LHCN-M2 (cell line): ENCODE results near the gene HOXD11. TPM values are rescaled to one million over a fixed set of nuclear protein-coding genes. Genes with fewer than 3 reads are reported as not detected.
A peak's percentile ranks its signal among the peaks of the same experiment; 100 is the strongest.

Experiments
- DNase-seq: peaks from one replicate; pipeline ENCODE4 v3.0.0-alpha.2; 2012; ENCODE audit warnings: low read depth
- total RNA-seq: library from RNA; depleted of rRNA; stranded (reverse); fragments of >200 nt; gene quantifications from 2 replicates; pipeline ENCODE4 v1.2.3, GENCODE V29; 2014

HOXD11 gene
- total RNA-seq, 1 experiment from 2014 or later, result not detected

- no peak for DNase-seq
Observed at GRCh38 chr2:176081376-176081836, 25.7 kb upstream of the HOXD11 start.

GRCh38 chr2:176081837-176082524 is 25.1 kb upstream of the HOXD11 start:
- DNase-seq, result no peak

- DNase-seq, result no peak
Observed at GRCh38 chr2:176082525-176082823, 24.6 kb upstream of the HOXD11 start.

- no peak for DNase-seq
Observed at GRCh38 chr2:176082824-176083751, 24.0 kb upstream of the HOXD11 start.

- no peak for DNase-seq
Observed at GRCh38 chr2:176083796-176084261, 23.3 kb upstream of the HOXD11 start, which contains the start of gene EVX2. Gene EVX2 (minus strand): TSS chr2:176083962. CDS start chr2:176083776, 186 bp downstream.

- no peak for DNase-seq
Observed at GRCh38 chr2:176084611-176085119, 22.4 kb upstream of the HOXD11 start.

GRCh38 chr2:176085120-176085788 is 21.8 kb upstream of the HOXD11 start:
- DNase-seq, result no peak

- DNase-seq, result peak; percentile 26
Observed at GRCh38 chr2:176085861-176086771, 21.0 kb upstream of the HOXD11 start.

- no peak for DNase-seq
Observed at GRCh38 chr2:176087330-176088047, 19.6 kb upstream of the HOXD11 start.

GRCh38 chr2:176088048-176088936 is 18.8 kb upstream of the HOXD11 start:
- no peak for DNase-seq

- no peak for DNase-seq
Observed at GRCh38 chr2:176088937-176089842, 17.9 kb upstream of the HOXD11 start.

GRCh38 chr2:176089843-176090395 is 17.2 kb upstream of the HOXD11 start:
- no peak for DNase-seq

GRCh38 chr2:176090862-176091261 is 16.2 kb upstream of the HOXD11 start:
- DNase-seq, result no peak

- DNase-seq, result no peak
Observed at GRCh38 chr2:176091329-176092258, 15.5 kb upstream of the HOXD11 start.

GRCh38 chr2:176092270-176093144 is 14.6 kb upstream of the HOXD11 start, which contains the start of gene HOXD13:
Gene HOXD13 (plus strand): TSS chr2:176092721. CDS start chr2:176092891, 170 bp downstream.
- DNase-seq, result no peak
